Femur (tissue), 1 donor: ENCODE results near the gene RHBDD3.
A peak's percentile ranks its signal among the peaks of the same experiment; 100 is the strongest.

ENCODE experiments used
- DNase-seq: peaks from one replicate; pipeline ENCODE4 v3.0.0-alpha.2; 2017

RHBDD3 gene

DNA sequence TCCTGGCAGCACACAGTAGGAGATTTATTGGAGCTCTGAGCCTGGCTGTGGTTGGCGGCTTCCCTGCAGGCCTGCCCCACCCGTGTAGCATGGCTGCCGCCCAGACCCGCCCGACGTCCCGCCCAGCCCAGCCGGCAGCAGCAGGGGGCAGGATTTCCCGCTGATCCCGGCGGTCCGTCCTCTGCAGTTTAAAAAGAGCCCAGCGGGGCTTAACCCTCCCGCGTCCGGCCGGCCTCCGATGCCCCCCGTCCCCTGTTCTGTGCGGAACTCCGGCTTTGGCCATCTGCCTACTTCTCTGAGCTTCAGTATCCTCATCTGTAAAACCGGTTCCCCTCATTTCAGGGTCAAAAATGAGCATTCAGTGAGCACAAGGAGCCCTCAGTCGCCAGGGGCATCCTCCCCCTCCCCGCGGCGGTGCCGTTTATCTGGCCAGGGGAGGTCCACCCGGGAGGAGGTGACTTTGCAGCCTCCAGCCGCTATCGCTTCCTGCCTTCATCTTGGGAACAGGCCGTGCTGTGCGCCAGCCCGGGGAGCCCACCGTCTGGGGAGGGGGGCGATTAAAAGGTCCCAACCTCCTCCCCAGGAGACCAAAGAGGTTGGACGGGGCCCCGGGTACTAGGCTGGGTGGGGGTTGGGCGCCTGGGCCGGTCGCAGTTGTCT lies 38.5 kb upstream of the RHBDD3 start, which contains the start of gene GAS2L1:
Gene GAS2L1, plus strand, starts transcription at position 476 of the 660 bp plus-strand sequence. CDS start 1,456 bp downstream, outside the sequence.
- DNase-seq: peak; percentile 93

DNA sequence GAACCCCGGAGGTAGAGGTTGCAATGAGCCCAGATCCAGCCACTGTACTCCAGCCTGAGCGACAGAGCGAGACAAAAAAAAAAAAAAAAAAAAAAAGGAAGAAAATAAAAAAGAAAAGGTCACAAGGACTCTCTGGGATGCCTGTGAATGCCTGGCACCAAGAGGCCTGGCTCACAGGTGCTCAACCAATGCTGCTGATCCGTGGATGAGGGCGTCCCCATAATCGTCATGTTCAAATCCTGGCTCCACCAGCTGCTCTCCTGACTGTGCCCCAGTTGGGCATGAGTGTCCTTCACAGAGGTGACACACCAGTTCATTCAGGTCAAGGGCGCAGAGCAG lies 38.0 kb upstream of the RHBDD3 start:
- DNase-seq: no peak

DNA sequence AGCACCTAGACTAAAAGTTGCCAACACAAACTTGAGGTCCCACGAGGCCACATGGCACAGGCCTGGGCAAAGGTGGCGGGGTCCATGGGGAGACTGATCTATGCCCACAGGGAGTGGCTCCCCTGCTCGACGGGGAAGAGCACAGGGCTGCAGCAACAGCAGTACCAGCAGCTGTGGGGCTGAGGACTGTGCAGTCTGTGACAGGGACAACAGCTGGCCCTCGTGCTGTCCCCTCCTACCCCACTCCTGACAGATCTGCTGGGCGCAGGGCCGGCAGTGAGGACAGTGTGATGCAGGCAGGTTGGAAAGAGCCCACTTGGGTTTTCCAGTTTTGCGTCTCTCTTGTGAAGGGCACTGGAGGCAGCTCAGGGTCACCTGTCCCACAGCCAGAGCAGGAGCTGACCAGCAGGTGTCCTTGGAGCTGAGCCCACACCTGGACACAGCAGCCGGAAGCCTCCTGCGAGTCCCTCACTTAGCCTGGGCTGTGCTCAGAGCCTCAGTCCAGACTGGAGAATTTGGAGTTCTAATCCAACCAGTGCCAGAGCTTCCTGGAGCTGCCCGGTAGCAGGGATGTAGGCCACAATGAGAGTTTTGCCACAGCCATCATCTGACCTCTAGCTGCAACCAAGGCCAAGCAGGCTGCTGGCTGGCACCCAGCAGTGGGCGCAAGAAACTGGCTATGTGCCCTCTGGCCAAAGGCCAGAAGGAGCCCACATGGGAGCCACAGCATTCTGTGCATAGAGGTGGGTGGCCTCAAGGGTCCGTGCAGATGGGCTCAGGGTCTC lies 35.1 kb upstream of the RHBDD3 start:
- peak; percentile 31 for DNase-seq

DNA sequence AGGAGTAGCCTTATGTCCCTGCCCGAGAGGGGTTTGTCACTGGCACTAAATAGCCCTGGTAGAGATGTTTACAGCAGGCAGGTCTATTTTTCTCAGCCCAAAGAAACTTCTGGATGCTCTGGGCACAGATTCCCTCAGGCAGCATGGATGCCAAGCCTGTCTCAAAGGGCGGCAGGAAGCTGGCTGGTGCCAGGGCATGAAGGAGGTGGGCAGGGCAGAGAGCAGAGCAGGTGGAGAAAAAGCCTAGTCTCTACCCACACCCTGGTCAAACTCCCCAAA lies 34.6 kb upstream of the RHBDD3 start:
- no peak for DNase-seq

DNA sequence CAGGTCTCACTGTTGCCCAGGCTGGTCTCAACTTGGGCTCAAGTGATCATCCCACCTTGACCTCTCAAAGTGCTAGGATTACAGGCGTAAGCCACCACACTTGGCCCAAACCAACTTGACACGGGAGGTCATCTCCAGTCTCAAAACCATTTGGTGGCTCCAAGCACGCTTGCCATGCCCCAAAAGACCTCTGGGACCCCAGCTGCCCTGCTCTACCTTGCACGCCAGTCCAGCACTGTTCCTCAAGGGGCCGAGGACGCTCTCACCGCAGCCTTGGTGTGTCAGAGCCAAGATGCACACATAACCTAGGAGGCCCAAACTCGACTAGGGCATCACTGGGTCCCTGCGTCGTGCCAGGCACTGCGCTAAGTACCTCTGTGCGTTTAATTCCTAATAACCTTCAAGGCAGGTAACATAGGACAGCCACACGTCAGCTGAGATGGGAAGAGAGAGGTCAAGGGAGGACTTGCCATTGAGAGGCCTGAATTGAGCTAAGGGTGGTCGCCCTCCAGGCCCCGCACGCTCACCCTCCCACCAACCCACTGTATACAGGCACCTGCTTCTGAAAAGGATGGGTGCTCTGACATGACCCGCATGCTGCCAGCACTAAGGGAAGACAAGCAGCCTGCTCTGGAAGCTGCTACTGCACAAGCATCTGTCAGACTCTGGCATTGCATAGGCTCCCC lies 34.1 kb upstream of the RHBDD3 start:
- no peak for DNase-seq

DNA sequence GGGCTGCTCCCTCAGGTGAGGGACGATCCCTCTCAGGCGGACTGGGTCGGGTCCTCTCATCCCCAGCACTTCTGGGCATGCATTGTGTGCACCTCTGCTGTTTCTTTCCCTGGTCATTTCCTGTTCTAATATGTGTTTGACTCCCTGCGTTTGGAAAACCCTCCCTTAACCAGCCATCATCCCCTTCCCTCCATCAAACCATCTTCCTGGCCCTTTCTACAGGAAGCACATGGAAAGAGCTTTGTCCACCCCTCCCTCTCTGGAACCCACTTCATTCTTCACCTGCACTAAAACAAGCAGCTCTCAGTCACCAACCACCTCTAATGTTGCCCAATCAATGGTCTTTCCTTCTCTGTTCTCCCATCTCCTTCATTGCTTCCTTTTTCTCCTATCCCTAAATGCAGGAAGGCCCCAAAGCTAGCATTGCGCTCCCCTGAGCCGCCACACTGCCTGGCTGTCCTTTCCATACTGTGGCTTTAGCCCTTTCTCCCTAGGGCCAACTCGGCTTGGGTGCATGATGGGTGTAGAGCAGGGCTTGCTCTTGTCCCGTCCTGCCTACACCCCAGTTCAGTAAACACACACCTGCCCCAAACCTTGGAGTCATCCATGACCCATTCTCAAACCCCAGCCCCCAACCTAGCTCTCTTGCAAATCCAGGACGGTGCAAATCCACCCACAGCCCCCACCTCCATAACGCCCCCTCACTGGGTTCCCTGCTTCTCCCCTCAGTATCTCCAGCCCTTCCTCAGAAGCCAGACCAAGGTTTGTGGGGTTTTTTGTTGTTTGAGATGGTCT lies 33.2 kb upstream of the RHBDD3 start:
- no peak for DNase-seq

DNA sequence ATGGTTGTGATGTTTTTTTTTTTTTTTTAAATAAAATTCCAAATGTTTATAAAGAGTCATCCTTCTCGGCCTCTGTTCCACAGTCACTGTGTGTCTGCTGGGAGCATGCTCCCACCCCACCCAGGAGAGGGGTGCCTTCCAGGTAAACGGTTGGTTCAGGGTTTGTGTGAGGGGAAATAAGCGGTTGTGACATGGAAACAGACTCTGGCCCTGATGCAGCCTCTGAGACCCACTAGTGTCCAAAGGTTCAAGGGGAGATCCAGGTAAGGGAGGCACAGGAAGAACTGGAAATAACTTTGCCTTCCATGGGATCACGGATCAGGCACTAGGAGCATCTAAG lies 32.7 kb upstream of the RHBDD3 start:
- no peak for DNase-seq

DNA sequence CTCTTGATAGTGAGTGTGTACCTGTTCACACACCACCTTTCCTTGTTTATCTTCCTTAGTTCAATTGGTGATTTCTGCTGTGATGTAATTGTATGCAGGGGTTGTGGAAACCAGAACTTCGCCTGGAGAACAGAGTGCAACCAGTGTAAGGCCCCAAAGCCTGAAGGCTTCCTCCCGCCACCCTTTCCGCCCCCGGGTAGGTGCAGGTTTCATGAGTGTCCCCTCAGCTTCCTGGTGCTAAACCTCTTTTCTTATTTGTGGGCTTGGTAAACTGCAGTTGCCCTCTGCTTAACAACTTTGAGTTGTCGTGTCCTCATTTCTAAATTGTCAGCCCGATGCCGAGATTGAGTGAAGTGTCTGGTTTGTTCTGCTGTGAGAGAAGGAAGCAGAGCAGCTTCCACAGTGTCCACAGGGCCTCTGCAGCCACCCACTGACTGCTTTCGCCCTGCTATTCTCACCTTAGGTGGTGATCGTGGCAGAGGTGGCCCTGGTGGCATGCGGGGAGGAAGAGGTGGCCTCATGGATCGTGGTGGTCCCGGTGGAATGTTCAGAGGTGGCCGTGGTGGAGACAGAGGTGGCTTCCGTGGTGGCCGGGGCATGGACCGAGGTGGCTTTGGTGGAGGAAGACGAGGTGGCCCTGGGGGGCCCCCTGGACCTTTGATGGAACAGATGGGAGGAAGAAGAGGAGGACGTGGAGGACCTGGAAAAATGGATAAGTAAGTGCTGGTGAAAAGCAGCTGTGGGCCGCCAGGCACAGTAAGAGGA lies 31.5 kb upstream of the RHBDD3 start:
- DNase-seq: no peak

DNA sequence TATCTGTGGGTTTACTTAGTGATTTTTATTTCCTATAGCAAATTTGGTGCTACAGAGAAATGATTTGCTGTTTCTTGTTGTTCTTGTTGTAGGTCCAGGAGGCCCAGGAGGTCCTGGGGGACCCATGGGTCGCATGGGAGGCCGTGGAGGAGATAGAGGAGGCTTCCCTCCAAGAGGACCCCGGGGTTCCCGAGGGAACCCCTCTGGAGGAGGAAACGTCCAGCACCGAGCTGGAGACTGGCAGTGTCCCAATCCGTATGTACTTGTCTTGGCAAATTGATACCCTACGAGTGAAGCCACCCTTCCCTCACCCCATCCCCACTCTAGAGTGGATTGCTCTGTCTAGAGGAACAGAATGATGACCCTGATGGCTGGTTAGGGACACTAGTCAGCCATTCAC lies 30.9 kb upstream of the RHBDD3 start:
- DNase-seq: no peak

DNA sequence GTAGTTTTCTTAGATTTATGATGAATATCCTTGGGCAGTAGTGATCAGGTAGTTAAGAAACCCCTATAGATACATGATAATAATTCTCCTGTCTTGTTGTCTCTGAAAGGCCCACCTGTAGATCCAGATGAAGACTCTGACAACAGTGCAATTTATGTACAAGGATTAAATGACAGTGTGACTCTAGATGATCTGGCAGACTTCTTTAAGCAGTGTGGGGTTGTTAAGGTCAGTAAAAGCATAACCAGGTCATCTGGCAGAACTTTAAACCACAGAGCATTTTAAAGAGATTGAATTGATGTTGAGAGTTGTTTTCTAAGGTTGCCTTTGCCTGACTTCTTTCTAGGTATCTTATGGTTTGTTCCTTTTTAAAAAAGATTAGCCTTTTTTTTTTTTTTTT lies 24.6 kb upstream of the RHBDD3 start:
- DNase-seq: no peak

DNA sequence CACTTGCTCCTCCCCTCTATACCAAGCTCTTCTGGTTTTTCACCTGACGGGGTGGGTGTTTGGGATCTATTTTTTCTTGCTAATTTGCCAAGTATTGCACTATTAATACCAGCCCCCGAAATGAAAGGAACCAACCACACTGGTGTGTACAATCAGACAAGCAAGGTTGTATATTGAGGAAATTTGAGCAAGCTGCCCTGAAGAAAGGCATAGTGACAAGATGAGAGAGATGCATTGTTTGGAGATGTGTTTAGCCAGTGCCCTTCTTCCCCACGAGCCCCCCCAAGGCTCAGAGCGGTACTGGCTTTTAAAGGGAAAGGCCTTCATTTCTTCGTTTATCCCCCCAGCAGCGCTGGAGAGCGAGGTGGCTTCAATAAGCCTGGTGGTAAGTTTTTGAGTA lies 23.4 kb upstream of the RHBDD3 start:
- DNase-seq: no peak

DNA sequence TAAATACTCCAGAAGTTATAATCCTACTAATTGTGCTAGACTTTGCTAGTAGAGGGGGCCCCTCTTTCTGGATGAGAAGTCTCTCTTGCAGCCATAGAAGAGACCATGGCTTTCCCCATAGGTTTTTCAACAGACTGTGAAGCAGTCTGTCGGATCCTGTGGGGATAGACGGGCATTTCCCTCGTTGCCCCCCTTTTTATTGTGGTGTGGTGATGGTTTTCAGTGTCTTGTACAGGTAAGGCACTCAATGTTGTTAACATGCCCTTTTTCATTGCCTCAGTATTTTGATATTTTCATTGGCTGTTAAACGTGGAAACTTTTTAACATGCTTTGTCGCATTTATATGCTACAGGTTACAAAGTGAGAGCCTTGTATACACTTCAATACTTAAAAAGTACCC lies 22.3 kb upstream of the RHBDD3 start:
- DNase-seq: no peak

DNA sequence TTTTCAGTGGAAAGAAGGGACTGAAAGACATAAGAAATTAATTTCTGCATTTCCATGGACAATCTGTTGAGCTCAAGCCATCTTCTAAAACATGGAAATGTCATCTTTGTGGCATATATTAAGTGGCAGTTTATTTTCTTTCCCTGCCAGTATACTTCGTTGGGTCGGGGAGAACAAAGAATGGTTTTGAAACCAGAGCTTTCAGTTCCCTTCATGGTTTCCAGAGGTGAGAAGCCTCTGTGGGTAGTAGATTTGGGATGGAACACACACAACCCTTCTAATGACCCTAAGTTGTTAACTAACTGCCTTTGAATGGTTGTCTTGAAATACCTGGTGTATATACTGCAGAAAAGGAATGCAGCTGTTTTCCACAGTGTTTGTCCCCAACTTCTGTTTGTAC lies 21.1 kb upstream of the RHBDD3 start:
- no peak for DNase-seq

DNA sequence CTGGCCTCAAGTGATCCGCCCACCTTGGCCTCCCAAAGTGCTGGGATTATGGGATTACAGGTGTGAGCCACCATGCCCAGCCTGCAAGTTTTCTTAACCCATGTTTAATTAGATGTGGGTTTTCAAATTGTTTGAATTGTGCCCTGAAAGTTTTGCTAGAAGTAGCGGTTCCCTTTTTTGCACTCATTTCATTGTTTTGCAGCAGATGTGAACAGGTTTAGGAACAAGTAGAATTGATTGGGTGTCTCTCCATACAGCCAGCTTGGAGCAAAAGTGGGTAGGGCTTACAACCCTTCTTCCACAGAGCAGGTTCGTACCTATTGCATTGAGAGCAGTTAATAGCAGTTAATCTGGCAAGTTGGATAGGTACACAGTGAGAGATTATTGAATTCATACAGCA lies 16.4 kb upstream of the RHBDD3 start:
- DNase-seq: no peak

DNA sequence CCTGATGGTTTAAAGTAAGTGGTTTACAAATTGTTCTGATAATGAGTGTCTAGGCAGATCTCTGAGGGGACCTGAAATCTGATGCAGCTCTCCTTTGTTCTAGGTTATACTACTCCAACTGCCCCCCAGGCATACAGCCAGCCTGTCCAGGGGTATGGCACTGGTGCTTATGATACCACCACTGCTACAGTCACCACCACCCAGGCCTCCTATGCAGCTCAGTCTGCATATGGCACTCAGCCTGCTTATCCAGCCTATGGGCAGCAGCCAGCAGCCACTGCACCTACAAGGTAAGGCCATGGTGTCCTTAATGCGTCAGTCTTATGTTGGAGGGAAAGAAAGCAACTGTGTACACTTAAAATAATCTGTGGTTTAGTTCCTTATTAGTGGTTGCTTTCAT lies 10.1 kb upstream of the RHBDD3 start:
- DNase-seq: no peak

DNA sequence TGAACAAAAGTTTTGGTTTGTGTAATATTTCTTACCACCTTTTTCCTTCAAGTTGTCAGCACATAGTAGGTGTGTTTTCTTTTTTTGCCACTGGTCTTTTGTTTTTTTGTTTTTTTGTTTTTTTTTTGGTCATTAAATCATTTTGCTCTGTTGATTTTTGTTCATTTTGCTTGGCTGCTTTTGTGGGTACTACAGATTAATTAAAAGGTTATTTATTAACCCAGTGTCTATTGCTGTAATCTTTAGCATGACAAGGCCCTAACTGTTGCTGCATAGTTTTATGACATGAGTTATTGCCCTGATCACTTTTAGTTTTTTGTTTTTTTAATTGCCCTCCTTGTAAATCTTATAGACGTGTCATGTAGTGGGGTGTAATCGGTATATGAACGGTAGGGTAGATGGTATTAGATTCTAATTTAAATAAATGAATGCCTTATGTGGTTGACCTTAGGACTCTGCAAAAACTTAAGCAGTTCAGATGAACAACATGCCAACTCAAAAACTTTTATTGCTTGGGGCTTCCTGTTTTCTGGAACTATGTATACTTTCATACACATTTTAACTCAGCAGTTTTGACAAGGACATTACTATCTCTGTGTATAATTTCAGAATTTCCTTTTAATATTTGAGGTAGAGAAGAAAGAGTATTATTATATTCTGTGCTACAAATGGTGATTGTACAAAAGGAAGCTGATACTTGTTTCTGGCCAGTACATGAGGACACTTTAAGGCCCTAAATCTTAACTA lies 8.2 kb upstream of the RHBDD3 start:
- DNase-seq: no peak

DNA sequence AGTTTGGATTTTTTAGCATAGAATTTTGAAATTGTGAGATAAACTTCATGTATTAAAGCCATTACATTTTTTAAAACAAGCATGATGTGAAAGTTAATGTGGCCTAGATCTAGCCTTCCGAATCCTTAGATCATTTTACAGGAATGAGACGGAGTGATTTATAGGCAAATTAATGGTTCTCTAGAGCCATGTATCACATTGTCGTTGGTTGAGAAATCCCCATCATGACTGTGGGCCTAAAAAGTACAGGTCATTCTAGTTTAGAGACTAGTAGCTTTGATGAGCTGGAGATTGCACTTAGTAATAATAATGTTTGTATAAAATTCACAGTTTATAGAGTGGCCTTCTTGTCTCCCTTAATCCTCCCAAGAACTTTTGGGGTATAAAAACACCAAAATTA lies 7.4 kb upstream of the RHBDD3 start:
- no peak for DNase-seq

DNA sequence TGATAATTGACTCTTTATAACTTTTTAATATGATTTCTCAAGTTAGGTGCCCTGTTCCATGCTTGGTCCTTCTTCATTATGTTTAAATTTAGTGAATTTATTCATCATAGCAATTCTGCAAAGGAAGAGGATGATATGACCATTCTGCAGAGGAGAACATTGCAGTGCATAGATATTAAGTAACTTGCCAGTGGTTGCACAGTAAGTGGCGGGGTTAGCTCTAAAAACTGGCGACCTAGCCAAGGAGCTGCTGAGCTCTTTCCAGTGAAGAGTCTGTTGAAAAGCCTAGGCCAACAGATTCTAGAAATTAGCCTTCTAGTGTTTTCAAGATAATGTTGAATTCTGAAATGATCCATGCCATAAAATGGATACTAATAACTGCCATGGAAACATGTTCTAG lies 4.8 kb upstream of the RHBDD3 start:
- no peak for DNase-seq

DNA sequence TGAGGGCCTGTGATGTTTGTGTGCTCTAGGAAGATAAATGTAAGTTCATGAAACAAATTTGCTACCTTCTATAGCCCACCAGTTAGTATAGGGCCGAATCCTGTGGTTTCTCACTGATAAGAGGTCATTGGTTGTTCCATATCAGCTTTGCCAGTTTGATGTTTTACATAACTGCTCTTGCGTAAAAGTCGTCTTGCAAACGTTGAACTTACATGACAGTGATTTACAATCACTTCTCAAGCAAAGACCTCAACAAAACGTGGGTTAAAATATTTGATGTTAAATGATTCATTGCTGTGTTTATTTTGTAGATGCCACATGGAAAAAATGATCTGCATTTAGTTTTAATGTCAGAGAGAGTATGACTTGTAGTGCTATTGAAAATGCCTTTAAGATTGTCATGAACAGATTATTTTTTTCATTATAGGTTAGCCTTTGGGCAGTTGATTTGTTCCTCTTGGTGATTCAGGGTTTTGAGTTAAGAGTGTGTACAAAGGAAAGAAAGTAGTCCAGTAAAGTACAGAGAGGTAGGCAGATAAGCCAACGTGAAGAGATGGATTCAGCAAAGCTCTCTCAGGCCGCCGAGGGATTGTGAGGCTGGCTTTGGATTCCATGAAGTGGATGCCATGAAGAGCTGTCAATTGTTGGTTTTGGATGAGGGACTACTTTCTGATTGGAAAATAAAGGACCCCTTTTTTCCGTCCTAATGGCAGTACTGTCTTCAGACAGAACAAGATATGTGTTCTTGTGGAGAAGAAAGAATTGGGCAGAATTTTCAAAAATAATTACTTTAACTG lies 2.9 kb upstream of the RHBDD3 start:
- no peak for DNase-seq

DNA sequence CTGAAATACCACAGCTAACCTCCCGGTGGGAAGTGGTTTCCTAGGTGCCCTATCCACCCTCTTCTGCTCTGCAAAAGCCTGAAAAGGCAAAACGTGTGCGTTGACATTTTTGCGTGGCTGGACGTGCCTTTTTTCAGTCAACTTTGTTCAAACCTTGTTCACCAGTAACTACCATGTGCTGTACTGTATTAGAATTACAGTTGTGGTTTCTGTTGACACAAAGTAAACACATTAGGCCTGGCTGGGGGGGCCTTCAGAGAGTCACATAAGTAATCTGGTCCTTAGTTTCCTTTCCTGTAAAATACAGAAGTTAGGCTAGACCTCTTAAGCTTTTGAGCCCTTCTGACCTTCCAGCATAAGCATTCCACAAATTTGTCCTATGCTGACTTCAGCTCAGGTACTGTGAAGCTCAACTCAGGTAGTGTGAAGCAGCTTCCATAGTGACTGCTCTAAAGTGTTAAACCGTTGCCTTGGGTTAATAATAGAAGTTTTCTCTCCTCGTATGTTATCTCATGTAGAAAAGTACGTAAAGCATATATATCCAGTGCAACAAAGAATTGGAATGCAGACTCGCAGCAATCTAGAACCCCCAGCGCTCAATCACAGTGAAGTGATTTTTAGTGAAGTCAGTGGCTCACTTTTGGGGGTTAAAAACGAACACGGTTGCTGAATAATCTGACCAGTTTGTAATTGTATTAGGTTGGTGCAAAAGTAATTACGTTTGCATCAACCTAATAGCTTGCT lies 2.1 kb upstream of the RHBDD3 start:
- DNase-seq: no peak

DNA sequence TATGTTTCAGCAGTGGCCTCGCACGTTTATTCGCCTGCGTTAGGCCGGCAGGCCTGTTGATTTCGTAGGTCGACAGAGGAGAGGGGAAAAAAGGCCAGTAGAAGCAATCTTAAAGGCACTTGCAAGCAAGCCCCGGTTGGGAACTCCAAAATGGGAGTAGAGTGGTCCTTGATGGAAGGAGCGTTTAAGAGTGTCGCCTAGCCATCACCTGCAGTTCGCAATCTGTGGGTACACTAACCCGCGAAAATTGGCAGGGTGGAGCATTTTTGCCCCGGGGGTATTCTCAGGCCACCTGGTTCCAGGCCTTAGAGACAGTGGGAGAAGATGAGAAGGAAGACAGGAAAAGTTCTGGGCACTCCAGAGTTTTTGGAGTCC lies 1.4 kb upstream of the RHBDD3 start:
- DNase-seq: no peak
